GM19395 (cell line): Measurements from ENCODE around the gene HOXA6.

Experiments used
- ATAC-seq: cut with Tn5 transposase; IDR thresholded peaks from one replicate; pipeline ENCODE4 v1.9.1; 2021; ENCODE audit warnings: mild to moderate bottlenecking, moderate library complexity; ENCODE audit not compliant: unreplicated experiment

HOXA6 gene

DNA sequence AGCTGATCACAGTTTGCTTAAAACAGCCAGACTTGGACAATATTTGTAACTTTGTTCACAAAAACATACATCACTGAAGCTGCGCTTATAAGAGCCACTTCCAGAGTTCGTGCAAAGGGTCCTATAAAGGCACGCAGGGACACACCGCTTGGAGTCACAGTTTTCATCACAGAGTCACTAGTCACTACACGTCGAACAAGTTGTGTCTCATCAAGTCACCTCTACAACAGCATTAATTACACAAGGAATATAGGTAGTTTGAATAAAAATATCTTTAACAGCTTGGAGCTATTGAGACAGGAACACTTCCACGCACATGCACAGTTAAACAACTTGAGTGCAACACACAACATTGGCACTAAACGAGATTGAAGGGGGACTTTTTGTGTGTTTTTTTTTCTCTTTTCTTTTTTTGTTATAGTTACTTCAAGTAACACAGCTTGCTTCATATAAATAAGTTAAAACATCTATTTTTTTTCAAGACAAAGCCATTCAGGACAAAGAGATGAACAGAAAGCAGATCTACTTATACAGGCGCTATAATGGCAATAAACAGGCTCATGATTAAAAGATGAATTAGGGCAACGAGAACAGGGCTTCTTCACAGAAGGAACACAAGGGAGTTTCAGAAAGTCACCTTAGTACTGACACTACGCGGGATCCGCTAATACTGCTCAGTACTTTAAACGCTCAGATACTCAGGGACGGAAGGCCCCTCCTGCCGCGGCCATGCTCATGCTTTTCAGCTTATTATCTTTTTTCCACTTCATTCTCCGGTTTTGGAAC lies 6.2 kb downstream of the HOXA6 start:
- ATAC-seq, result no peak

- no peak for ATAC-seq
These were observed 7.3 kb downstream of the HOXA6 start for GRCh38 chr7:27140126-27140857.

DNA sequence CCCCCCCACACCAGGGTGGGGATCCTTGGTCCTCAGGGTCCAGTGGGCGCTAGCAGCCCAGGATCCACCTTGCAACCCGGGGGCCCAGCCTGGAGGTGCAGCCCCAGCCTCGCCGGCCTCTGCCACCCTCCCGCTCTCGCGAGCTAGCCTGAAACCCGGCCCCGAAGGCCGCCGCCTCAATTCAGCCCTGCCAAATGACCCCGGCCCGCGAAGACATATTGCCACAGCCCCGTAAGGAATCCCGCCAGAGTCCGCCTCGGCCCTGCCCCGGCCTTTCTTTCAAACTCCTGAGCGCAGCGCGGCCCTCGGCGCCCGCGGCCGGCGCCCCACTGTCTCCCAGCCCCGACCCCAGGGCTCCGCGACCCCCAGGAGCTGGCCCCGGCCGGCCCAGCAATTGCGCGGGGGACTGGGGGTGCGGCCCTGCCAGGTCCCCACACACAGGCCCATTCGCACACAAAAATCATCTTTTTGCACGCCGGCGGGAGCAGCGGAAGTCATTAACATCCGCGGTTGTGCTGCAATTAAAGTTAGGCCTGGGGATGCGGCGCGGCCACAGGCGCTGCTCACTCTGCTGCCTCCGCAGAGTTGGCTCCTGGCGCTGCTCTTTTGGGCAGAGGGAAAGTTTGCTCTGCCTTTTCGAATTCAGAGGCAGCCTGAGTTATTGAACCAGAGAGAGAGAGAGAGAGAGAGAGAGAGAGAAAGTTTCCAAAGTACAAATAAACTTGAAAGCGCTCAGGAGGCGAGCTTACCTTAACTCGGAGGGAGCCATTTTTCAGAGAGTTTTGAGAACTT lies 8.0 kb downstream of the HOXA6 start:
- ATAC-seq, result no peak

- ATAC-seq, result no peak
These were observed 8.6 kb downstream of the HOXA6 start for GRCh38 chr7:27138985-27139333.

GRCh38 chr7:27138472-27138871 lies 9.1 kb downstream of the HOXA6 start:
- ATAC-seq, result no peak

DNA sequence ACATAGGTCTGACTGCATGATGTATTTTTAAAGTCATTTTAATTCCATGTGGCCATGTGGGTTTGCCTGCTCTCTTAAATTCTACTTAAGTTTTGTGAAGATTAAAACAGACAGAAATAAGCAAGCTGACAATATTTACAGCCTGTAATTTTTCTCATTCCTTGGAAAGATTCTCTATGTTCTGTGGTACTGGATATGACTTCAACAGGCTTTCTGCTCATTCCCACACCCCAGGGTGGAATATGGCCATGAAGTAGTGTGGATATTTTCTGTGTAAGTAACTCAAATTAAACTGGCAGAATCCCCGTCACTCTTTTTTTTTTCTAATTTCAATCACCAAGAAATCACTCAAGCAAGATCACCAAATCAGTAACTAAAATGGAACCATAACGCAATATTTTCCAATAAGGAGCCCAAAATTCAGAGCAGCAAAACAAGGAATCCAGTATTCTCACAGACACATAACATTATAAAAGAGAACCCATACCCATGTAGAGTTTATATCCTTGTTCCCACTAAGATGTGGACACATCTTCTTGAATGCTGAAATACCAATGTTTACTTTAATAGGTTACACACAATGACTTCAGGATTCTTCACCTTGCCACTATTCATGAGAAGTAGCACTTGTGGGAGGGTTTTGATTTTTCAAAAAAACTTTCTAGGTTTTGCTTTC lies 9.8 kb downstream of the HOXA6 start:
- ATAC-seq, result no peak

DNA sequence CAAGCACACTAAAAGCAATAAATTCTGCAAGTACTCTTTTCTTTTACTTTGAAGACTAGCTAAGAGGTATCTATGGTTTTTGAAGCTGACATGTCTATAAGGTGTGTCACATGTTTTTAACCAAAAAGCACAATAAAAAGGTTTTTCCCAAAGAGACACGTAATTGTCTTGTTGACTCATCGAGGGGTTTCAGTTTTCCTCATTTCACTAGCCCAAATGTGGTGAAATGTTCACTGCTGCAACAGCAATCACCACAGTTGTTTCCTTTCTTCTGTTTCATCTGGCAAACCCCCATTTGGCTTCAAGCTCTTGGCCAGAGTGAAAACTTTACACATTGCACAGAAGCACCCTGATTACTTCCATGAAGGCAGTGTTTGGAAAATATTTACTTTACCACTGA lies 13.2 kb downstream of the HOXA6 start:
- ATAC-seq, result no peak

- no peak for ATAC-seq
These were observed 14.0 kb downstream of the HOXA6 start for GRCh38 chr7:27133409-27134231.

- ATAC-seq, result no peak
These were observed 14.6 kb downstream of the HOXA6 start for GRCh38 chr7:27132978-27133377.

DNA sequence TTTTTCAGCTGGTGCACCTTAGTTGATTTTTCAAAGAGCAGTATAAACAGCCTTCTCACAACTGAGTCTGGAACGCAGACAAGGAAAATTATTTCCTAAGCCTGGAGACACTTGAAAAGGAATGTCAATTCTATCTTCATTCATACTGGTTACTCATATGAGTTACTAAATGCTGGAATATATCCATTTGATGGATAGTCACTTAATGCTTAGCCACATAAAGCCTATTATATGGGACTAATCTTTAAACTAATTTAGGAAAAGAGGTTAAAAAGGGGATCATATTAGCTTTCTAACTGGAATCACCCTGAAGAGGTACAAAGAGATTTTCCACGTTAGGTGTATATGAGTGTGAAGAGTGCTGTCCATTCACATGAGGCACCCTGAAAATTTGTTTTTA lies 15.4 kb downstream of the HOXA6 start:
- ATAC-seq, result no peak

DNA sequence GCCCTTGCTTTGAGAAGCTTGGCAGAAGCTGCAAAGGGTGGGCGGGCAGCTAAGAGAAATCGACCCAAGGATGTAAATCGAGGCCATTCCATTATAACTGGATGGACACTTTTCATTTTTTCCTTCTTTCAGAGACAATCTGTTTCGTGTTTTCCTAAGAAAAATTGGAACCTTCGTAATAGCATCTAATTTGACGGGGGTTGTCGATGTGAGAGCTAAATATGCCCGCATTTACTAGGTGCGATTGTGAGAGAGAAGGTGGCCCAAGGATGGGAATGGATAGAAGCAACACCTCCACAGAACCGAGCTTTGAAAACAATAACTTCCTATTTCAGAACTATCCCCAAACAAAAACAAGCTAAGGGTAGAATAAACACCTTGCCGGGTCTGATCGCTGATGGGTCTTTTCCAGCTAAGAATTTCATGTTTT lies 16.2 kb downstream of the HOXA6 start:
- no peak for ATAC-seq

DNA sequence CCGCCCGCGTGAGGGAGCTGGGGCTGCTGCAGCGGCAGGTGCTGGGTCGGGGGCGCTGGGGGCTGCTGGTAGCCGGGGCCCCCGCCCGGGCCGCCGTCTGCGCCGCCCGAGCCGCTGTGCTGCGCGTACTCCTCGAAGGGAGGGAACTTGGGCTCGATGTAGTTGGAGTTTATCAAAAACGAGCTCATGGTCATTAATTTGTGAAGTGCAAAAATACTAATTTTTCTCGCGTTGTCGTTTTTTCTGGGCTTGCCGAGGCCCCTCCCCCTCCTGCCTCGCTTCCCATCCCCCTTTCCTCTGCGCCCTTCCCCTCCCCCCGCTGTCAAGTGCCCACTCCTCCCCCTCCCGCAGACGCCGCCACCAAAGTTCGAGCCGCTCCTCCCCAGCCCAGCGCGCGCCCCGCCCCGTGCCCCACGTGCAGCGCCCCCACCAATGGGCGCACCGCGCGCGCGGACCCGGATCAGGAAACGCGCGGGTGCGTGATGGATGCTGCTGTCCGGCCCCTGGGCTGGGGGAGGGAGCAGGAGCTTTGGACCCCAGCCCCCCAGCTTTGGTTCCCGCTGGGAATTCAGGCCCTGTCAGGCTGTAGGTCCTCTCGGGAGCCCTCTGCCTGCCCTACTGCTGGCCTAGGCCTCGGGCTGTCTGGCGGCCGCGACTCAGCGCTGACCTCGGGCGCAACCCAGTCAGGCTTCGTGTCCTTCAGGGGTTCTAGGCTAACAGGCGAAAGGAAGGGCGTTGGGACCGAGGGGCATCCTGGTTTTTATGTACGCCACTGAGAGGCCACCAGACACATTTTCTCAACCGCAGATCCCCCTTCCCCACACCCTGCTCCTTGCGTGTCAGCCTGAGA lies 16.8 kb downstream of the HOXA6 start, which contains the start of gene HOXA4:
Gene HOXA4 (minus strand): TSS at position 218 of the 850 bp plus-strand sequence. CDS start 24 bp downstream, at position 194.
- no peak for ATAC-seq

DNA sequence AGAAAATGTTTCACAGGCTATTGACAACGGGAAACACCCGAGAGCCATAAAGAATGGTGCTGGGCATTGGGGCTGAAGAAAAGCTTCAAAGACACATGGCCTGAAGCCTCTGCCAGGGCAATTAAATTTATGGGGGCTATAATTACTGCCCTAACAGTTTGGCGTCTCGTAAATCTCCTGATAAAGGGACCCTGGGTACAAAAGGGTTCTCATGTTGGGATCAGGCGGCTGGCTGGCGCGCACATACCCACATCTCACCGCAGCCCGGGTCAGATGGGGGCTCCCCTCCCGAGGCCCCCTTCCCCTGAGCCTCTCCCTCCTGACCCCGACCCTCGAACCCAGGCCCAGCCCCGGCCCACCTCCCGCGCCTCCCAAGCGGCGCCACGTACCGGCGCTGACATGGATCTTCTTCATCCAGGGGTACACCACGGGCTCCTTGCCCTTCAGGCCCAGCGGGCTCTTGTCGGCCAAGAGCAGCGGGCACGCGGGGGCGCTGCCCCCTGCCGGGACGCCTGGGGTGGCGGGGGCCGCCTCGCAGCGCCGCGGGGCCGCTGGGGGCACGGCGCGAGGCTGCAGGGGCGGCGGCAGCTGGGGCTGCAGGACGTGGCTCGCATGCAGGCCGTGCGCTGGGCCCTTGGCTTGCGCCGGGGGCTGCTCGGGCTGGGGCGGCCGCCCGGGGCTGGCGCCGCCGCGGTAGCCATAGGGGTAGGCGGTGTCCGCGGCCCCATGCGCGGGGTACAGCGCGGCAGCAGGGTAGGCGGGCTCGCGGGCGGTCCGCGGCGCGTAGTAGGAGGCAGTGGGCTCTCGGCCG lies 17.6 kb downstream of the HOXA6 start:
- ATAC-seq, result no peak

DNA sequence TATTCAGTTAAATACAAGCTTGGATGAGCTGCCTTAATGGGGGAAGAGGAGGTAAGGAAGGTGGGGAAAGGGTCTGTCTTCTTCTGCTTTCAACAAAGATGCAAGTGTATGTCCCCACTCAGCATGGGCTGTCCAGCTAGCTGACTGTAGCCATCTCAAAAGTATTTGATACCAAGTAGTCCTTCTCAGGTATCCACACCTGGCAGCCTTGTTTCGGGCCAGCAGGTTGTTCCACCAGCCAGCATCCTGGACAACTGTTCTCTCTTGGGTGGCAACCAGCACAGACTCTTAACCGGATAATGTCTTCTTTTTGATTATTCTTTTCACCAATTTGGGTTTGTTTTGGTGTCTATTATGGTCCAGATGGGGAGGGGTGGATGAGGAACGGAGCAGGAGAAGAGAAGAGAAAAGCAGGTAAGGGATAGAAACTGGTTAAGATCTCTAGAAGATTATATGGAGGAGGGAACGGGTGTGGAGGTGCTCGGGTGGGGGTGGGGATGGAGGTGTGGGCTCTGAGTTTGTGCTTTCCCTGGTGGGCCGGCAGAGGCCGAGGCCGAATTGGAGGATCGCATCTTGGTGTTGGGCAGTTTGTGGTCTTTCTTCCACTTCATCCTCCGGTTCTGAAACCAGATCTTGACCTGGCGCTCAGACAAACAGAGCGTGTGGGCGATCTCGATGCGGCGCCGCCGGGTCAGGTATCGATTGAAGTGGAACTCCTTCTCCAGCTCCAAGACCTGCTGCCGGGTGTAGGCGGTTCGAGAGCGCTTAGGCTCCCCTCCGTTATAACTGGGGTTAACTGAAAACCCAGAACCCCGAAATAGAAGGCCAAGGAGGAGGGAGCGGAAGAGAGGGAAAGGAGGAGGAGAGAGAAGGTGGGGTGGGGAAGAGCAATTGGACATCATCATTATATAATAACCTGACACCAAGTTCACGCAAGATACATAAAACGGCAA lies 18.5 kb downstream of the HOXA6 start:
- ATAC-seq, result no peak

DNA sequence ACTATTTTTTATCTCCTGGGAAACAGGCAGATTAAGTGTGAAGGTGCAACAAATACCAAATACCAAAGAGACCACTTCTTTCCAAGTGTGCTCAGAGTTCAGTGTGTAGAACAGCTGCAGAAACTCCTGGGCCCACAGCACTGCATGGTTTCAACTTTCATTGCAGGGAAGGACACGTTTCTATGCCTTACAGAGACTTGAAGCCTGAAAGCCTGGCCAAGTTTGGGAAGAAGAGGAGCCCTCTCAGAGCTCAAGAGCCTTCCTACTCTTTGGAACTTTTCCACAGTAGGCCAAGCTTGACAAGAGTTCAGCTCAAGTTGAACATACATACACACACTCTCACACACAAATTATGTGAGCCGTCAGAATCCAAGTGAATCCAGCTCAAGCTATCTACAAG lies 19.5 kb downstream of the HOXA6 start:
- ATAC-seq, result no peak

- ATAC-seq, result no peak
These were observed 20.8 kb downstream of the HOXA6 start for GRCh38 chr7:27126596-27127327.

DNA sequence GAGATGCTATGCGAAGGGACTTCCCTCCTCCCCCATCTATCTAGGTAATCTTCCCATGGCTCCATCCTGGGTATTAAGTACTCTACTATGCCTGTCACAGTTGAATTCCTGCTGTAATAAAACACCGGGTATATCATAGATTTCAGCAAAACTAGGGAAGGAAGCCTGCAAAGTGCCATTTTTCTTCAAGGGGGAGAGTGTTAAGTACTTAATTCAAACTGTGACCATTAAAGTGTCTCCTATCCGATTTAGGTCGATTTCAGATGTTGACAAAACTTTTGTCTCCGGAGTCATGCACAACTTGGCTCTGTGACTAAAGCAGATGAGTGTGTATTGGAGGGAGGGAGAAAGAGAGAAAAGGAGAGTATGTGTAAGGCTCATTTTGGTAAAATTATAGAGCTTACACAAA lies 21.6 kb downstream of the HOXA6 start:
- no peak for ATAC-seq
